Stomach smooth muscle (tissue), 2 donors: ENCODE measurements around the gene NEURL1B.

Source experiments
- H3K27ac ChIP-seq: one replicate; pipeline ENCODE4 v1.7.0; 2013; ENCODE audit warnings: mild to moderate bottlenecking, low read length, inconsistent platforms
- H3K27me3 ChIP-seq, 2 donors: one replicate each; pipeline ENCODE4 v1.7.0; 2013; ENCODE audit warnings: low read length in 2 of 2; ENCODE audit not compliant: insufficient read depth in 2 of 2, control insufficient read depth in 1 of 2
- H3K36me3 ChIP-seq, 2 donors: one replicate each; pipeline ENCODE4 v1.7.0; 2013; ENCODE audit warnings: low read length in 2 of 2; ENCODE audit not compliant: control insufficient read depth in 2 of 2, insufficient read depth in 2 of 2
- H3K4me1 ChIP-seq: one replicate; pipeline ENCODE4 v1.7.0; 2013; ENCODE audit warnings: low read length; ENCODE audit not compliant: control insufficient read depth, insufficient read depth
- H3K4me3 ChIP-seq, 2 donors: one replicate each; pipeline ENCODE4 v1.7.0; 2013; ENCODE audit warnings: low read length in 2 of 2
- H3K9ac ChIP-seq, 2 donors: one replicate each; pipeline ENCODE4 v1.7.0; 2013; ENCODE audit warnings: low read length in 2 of 2, mild to moderate bottlenecking in 1 of 2
- H3K9me3 ChIP-seq, 2 donors: one replicate each; pipeline ENCODE4 v1.7.0; 2013; ENCODE audit warnings: low read length in 2 of 2; ENCODE audit not compliant: control insufficient read depth in 2 of 2
- donor health status: healthy.
- donor health status: Pancreatic carcinoma.

The NEURL1B gene

DNA sequence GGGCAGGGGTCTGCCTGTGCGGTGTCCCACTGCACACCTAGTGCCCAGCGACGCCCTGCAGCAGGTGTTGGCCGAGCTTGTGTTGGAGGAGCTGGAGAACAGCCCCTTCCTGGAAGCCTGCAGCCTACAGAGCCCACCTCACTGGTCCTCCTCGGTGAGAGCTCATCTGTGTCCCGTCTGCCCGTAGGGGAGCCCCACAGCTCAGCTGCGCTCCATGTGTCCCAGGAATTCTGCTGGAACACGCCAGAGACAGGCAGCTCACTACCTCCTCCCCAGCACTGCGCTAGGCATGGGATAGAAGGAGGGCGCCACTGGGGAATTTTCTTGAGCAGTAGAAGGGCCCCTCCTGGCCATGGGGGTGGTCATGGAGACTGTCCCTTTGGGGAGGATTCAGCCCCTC lies 85.9 kb downstream of the NEURL1B start:
- H3K4me3 ChIP-seq = no peak overlapping the region
- H3K27me3 ChIP-seq = no peaks in the 10 kb centered on the region
- no peak overlapping the region for H3K9ac ChIP-seq
- H3K4me1 ChIP-seq = peaks cover 7% of the 10 kb centered on the region
- no peaks in the 10 kb centered on the region for H3K9me3 ChIP-seq
- H3K27ac ChIP-seq = no peak overlapping the region
- no peaks in the 10 kb centered on the region for H3K36me3 ChIP-seq

DNA sequence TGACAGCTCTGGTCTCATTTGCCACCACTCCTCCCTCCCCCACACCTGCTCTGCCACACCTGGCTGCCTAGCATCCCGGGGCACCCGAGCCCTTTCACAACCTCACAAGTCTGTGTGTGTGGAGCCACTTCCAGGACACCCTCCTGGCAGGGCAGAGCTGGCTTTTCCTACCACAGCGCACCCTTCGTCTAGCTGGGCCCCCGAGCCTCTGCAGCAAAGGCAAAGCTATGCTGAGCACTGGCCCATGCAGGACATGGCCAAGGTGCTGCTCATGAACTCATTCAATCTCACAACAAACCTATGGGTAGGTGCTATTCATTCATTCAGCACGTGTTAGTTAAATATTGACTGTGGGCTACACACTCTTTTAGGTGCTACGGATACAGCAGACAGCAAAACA lies 86.5 kb downstream of the NEURL1B start:
- no peaks in the 10 kb centered on the region for H3K27me3 ChIP-seq
- peaks cover 7% of the 10 kb centered on the region for H3K4me1 ChIP-seq
- no peak overlapping the region for H3K27ac ChIP-seq
- no peak overlapping the region for H3K4me3 ChIP-seq
- H3K9ac ChIP-seq = no peak overlapping the region
- H3K36me3 ChIP-seq = no peaks in the 10 kb centered on the region
- H3K9me3 ChIP-seq = no peaks in the 10 kb centered on the region

DNA sequence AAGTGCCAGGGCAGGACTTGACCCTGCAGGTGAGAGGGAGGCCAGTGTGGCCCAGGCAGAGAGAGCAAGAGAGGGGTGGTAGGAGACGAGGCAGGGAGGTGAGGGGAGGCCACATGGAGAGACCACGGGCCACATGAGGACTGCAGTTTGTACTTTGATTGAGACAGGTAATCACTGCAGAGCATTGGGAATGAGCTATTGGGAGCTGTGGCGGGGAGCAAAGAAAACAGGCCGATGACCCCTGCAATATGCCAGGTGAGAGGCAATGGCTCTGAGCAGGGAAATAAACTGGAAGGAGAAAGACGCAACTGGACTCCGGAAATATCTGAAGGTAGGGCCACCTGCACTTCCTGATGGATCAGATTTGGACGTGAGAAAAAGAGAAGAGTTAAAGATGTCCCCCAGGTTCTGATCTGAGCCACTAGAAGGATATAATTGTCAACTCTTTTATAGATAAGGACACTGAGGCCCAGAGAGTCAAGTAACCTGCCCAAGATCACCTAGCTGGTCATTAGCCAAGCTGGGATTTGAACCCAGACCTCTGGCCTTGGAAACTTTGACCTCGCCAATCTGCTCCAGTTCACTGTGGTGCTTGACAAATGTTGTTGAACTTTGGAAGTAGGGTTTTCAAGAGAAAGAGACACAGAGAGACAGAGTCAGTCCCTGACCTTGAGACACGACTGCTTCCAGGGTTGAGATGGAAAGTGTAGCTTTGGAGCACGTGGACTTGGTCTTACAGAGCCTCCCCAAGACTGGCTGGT lies 87.6 kb downstream of the NEURL1B start:
- no peaks in the 10 kb centered on the region for H3K27me3 ChIP-seq
- H3K9ac ChIP-seq = no peak overlapping the region
- H3K36me3 ChIP-seq = no peaks in the 10 kb centered on the region
- no peaks in the 10 kb centered on the region for H3K9me3 ChIP-seq
- H3K4me3 ChIP-seq = no peak overlapping the region
- peaks cover 18% of the 10 kb centered on the region for H3K4me1 ChIP-seq
- H3K27ac ChIP-seq = no peak overlapping the region

DNA sequence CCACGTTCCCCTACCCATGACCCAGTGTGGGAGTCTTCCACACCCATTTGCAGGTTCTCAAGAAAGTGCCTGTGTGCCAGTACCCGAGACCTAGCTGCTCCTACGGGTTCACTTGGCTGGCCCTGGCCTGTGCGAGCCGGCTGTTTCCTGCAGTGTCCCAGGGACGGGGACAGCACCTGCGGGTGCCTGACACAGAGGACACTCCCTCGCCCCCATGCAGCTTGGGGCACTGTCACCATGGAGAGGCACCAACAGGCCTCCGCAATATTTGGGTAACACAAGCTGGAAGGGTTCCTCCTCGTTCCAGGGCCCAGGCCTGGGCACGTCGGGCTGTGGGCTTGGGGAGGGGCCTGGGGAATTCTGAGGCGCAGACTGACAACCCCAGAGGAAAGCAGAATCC lies 88.5 kb downstream of the NEURL1B start:
- Histone ChIP-seq H3K4me1 (peaks cover 26% of the 10 kb centered on the region), H3K27ac (no peak overlapping the region), H3K36me3 (no peaks in the 10 kb centered on the region), H3K9me3 (no peaks in the 10 kb centered on the region), H3K9ac (no peak overlapping the region), H3K27me3 (no peaks in the 10 kb centered on the region), H3K4me3 (no peak overlapping the region)

DNA sequence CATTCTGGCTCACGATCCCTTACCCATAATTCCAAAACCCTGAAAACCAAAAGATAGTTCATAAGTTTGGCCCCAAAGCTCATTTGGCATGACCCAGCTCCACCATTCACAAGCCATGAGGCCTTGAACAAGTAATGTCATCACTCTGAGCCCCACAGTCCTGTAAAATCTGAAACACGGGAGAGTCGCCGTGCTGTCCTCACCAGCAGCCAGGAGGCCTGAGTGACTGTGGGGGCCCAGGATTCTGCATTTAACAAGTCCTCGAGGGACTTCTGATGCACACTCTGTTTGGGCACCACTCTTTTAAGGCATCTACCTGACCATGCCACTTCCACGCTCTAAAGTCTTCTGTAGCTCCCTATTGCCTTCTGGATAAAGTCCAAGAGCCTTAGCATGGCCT lies 89.2 kb downstream of the NEURL1B start:
- Histone ChIP-seq H3K36me3 (no peaks in the 10 kb centered on the region), H3K9me3 (no peaks in the 10 kb centered on the region), H3K9ac (no peak overlapping the region), H3K4me3 (no peak overlapping the region), H3K27me3 (no peaks in the 10 kb centered on the region), H3K27ac (no peak overlapping the region), H3K4me1 (peaks cover 33% of the 10 kb centered on the region)

DNA sequence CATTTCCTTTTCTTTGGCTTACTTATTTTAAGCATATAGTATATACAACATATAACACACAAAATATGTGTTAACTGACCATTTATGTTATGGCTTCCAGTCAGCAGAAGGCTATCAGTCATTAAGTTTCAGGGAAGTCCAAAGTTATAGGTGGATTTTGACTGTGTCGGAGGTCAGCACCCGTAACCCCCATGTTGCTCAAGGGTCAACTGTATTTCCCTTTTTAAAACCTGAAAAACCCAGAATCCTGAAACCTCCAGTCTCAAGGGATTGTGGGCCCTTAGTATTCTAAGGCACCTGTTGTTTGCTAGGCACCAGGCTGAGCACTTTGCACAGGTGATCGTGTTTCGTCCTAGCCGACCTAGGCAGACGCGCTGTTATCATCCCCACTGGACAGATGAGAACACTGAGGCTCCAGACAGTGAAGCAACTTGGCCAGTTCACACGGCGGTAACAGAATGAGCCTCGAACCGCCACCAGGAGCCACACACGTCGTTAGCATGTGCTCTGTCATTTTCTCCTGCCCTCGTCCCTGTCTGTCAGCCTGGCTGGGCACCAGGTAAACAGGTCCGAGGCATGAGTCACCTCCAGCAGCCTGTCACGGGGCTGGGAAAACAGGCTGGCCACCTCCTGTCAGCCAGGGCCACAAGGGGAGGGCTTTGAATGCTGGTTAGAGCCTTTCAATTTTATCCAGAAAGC lies 90.1 kb downstream of the NEURL1B start:
- peak overlapping the region; percentile 99 for H3K27ac ChIP-seq
- peaks cover 41% of the 10 kb centered on the region for H3K4me1 ChIP-seq
- H3K36me3 ChIP-seq = no peaks in the 10 kb centered on the region
- H3K4me3 ChIP-seq = no peak overlapping the region
- H3K9ac ChIP-seq = no peak overlapping the region
- H3K27me3 ChIP-seq = no peaks in the 10 kb centered on the region
- H3K9me3 ChIP-seq = no peaks in the 10 kb centered on the region

DNA sequence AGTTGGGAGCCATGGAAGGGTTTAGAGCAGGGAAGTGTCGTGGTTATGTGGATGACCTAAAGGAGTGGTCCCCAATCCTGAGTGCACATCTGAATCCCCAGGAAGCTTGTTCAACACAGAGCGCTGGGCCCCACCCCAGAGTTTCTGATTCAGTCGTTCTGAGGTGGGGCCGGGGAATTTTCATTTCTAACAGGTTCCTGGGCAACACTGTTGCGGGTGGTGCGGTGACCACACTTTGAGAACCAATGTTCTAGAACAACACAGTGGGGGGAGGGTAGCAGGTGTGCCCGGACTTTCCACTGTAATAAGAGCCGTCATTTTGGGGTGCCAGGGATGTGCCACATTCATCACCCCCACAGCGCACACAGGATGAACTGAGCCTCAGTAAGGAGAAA lies 90.6 kb downstream of the NEURL1B start:
- Histone ChIP-seq H3K27me3 (no peaks in the 10 kb centered on the region), H3K4me3 (no peak overlapping the region), H3K4me1 (peaks cover 47% of the 10 kb centered on the region), H3K9me3 (no peaks in the 10 kb centered on the region), H3K36me3 (no peaks in the 10 kb centered on the region), H3K27ac (peak overlapping the region; percentile 99), H3K9ac (no peak overlapping the region)

DNA sequence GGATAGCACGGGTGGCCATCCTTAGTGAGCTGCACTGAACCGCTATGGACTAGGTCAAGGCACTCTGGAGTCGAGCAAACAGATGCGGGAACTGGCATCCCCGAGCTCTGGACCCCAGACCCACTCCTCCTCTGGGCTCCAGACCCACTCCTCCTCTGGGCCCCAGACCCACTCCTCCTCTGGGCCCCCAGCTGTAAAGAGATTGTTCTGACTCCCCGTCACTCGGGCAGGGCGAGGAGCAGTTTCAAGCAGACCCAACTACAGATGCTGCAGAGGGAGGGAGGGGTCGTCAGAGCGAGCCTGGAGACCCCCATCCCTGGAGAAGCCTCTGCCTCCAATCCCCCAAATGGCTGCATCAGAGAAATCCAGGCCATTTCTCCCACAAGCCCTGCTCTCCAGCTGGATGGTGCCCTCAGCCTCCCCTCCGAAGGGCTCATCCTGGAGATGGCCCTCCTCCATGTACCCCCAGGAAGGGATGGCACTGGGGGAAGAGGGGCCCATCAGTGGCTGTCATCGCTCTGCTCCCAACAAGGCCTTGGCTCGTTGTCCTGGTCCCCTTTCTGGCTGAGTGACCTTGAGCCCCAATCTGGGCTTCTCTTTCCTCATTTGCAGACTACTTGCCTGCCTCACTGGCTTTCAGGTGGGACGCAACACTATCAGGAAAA lies 91.3 kb downstream of the NEURL1B start:
- H3K9me3 ChIP-seq = no peaks in the 10 kb centered on the region
- no peaks in the 10 kb centered on the region for H3K36me3 ChIP-seq
- H3K4me1 ChIP-seq = peaks cover 51% of the 10 kb centered on the region
- peak overlapping the region in 1 of 2 donors; percentile 90 for H3K9ac ChIP-seq
- no peaks in the 10 kb centered on the region for H3K27me3 ChIP-seq
- no peak overlapping the region for H3K4me3 ChIP-seq
- H3K27ac ChIP-seq = peak overlapping the region; percentile 99

DNA sequence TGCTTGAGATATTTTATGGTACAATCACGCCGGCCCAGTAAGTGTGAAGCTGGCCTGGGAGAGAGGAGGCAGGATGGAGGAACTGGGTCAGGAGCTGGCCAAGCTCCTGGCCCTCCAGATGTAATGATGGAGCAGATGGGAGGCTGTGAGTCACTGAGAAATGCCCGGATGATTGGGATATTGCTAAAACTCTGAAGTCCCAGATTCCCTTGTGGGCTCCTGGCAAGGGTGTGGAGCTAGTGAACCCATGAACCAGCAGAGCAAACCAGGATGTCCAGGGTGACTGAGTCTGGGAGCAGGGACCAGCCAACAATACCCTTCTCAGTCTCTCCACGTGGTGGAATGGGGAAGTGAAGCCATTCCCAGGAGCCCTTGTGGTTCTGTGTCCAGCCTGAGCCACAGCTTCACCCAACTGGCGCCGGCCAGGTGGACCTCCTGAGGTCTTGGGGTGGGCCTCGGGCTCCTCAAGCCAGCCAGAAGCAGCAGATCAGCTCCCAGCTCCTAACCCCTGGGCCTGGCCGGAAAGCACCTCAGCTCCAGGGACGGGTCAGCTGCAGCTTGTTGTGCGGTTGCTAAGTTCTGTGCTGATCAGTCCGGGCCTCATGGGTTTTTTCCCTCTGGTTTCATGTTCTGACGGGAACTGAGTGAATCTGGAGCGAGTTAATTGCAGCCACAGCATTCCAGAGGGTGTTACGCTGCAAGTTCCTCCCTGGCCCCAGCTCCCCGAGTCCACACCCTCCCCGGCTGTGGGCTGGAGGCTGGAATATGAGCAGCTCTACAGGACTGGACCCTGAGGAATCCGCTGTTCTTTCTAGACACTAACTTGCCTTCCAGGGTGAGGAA lies 92.3 kb downstream of the NEURL1B start:
- peak overlapping the region; percentile 76 to 90 for H3K9ac ChIP-seq
- H3K4me3 ChIP-seq = peak overlapping the region in 1 of 2 donors; percentile 47
- H3K36me3 ChIP-seq = no peaks in the 10 kb centered on the region
- H3K4me1 ChIP-seq = peaks cover 51% of the 10 kb centered on the region
- peak overlapping the region; percentile 99 for H3K27ac ChIP-seq
- no peaks in the 10 kb centered on the region for H3K9me3 ChIP-seq
- no peaks in the 10 kb centered on the region for H3K27me3 ChIP-seq

DNA sequence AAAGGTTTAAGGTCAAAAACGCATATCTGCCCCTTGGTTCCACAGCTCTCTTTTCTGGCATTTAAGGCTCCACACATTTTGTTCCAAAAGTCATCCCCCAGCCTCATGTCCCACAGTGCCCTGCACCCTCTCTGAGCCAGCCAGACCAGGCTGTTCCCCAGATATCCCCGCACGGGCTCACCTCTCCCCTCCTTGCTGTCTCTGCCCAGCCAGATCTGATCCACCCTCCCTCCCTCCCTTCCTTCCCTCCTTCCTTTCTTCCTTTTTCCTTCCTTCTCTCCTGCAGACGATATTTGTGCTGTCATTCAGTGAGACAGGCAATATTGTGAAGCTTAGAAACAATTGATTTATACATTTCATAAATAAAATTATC lies 92.9 kb downstream of the NEURL1B start:
- Histone ChIP-seq H3K9ac (peak overlapping the region; percentile 76 to 90), H3K36me3 (no peaks in the 10 kb centered on the region), H3K4me1 (peaks cover 51% of the 10 kb centered on the region), H3K4me3 (peak overlapping the region in 1 of 2 donors; percentile 47), H3K9me3 (no peaks in the 10 kb centered on the region), H3K27me3 (no peaks in the 10 kb centered on the region), H3K27ac (peak overlapping the region; percentile 99)
